H1 (cell line): Measurements from ENCODE around the gene CCDC15. TPM values are rescaled to one million over a fixed set of nuclear protein-coding genes. Genes with fewer than 3 reads are reported as not detected.

Source experiments
- CTCF ChIA-PET: fragments of 300-600 bp; sonication (Branson Sonifier 250); formaldehyde crosslinking; loops from one replicate; lab custom pipeline; 2021; ENCODE audit not compliant: partially characterized antibody; lab: Charles Lee
- POLR2A ChIA-PET: fragments of 300-600 bp; sonication (Branson Sonifier 250); formaldehyde crosslinking; loops from one replicate; lab custom pipeline; 2021; ENCODE audit warnings: inconsistent platforms; ENCODE audit not compliant: partially characterized antibody; lab: Charles Lee
- DNase-seq, 2 experiments: peaks; one replicate each; pipeline versions ENCODE4 v3.0.0 to v3.0.0-alpha.2; 2010 to 2022; ENCODE audit warnings: low spot score in 2 of 2, low read depth in 1 of 2, mixed read lengths in 1 of 2
- FAIRE-seq: peaks from 2 replicates; lab custom pipeline; 2011; peaks lifted over from hg19 to GRCh38; lab: Jason Lieb, UNC
- H2AFZ ChIP-seq: 2 replicates; pipeline ENCODE4 v1.8.1; 2012; ENCODE audit warnings: low read length, inconsistent platforms
- H2AK5ac ChIP-seq: 2 replicates; pipeline ENCODE4 v1.6.1; 2013; ENCODE audit warnings: low read depth, low read length
- H2BK120ac ChIP-seq: replicated peaks from 2 replicates; pipeline ENCODE3; 2013; ENCODE audit warnings: low read depth, low read length, inconsistent platforms
- H2BK12ac ChIP-seq: 2 replicates; pipeline ENCODE4 v1.6.1; 2013; ENCODE audit warnings: low read depth, low read length
- H2BK15ac ChIP-seq: 2 replicates; pipeline ENCODE4 v1.6.1; 2013; ENCODE audit warnings: low read length
- H2BK20ac ChIP-seq: 2 replicates; pipeline ENCODE4 v1.6.1; 2013; ENCODE audit warnings: low read length
- H2BK5ac ChIP-seq: 2 replicates; pipeline ENCODE4 v1.6.1; 2013; ENCODE audit warnings: low read depth, low read length
- H3K14ac ChIP-seq: 2 replicates; pipeline ENCODE4 v1.6.1; 2013; ENCODE audit warnings: inconsistent platforms; ENCODE audit not compliant: insufficient read length
- H3K18ac ChIP-seq: 2 replicates; pipeline ENCODE4 v1.6.1; 2013; ENCODE audit warnings: low read length; ENCODE audit errors: extremely low read depth
- H3K23ac ChIP-seq: 2 replicates; pipeline ENCODE4 v1.6.1; 2013; ENCODE audit warnings: inconsistent platforms; ENCODE audit not compliant: insufficient read length
- H3K23me2 ChIP-seq: 2 replicates; pipeline ENCODE4 v1.6.1; 2013; ENCODE audit warnings: low read depth, low read length
- H3K27ac ChIP-seq: 2 replicates; pipeline ENCODE4 v1.6.1; 2011; ENCODE audit warnings: low read depth, low read length, inconsistent platforms
- H3K27me3 ChIP-seq, 4 experiments: replicated peaks in 1 of 4; 1 replicate in 1 of 4; 2 replicates in 3 of 4; pipeline versions ENCODE4 v1.6.1 to v1.8.1; 2011 to 2013; ENCODE audit warnings: low read length in 3 of 4, mild to moderate bottlenecking in 3 of 4, inconsistent platforms in 2 of 4, mixed read lengths in 2 of 4, moderate library complexity in 1 of 4; ENCODE audit not compliant: control insufficient read depth in 3 of 4, insufficient read depth in 3 of 4; ENCODE audit errors: extremely low read depth in 1 of 4
- H3K36me3 ChIP-seq, 4 experiments: 2 replicates each; pipeline versions ENCODE4 v1.6.1 to v1.8.1; 2011 to 2013; ENCODE audit warnings: mild to moderate bottlenecking in 4 of 4, low read length in 3 of 4, moderate library complexity in 2 of 4, control low read depth in 1 of 4, inconsistent platforms in 1 of 4; ENCODE audit not compliant: insufficient read depth in 4 of 4, control insufficient read depth in 2 of 4
- H3K4ac ChIP-seq: replicated peaks from 2 replicates; pipeline ENCODE3; 2013; ENCODE audit warnings: low read length, low read depth, mixed read lengths, inconsistent platforms; ENCODE audit not compliant: insufficient read length
- H3K4me1 ChIP-seq, 4 experiments: replicated peaks in 1 of 4; 1 replicate in 1 of 4; 2 replicates in 3 of 4; pipeline versions ENCODE4 v1.6.1 to v1.8.1; 2011 to 2013; ENCODE audit warnings: low read length in 3 of 4, inconsistent platforms in 2 of 4, mixed read lengths in 1 of 4; ENCODE audit not compliant: insufficient read depth in 4 of 4, control insufficient read depth in 3 of 4
- H3K4me2 ChIP-seq, 2 experiments: 2 replicates each; pipeline versions ENCODE4 v1.6.1 to v1.8.1; 2011 to 2013; ENCODE audit warnings: low read depth in 2 of 2, low read length in 2 of 2, control low read depth in 1 of 2, inconsistent platforms in 1 of 2, mild to moderate bottlenecking in 1 of 2; ENCODE audit not compliant: insufficient read depth in 1 of 2
- H3K4me3 ChIP-seq, 4 experiments: fragments of 200-600, 300-600 bp in 1 of 4; sonication (generic), shearing (Covaris generic), sonication (Bioruptor Twin) in 1 of 4; 2 replicates each; pipeline versions ENCODE4 v1.5.1 to v1.8.1; 2011 to 2016; ENCODE audit warnings: low read length in 4 of 4, low read depth in 3 of 4, control low read depth in 2 of 4, inconsistent platforms in 2 of 4, mild to moderate bottlenecking in 2 of 4, mixed read lengths in 1 of 4, moderate library complexity in 1 of 4; ENCODE audit not compliant: insufficient read depth in 2 of 4; ENCODE audit errors: extremely low read depth in 1 of 4
- H3K56ac ChIP-seq: replicated peaks from 2 replicates; pipeline ENCODE3; 2013; ENCODE audit warnings: low read depth, mild to moderate bottlenecking, mixed read lengths, low read length, inconsistent platforms; ENCODE audit not compliant: insufficient read length
- H3K79me1 ChIP-seq: 2 replicates; pipeline ENCODE4 v1.6.1; 2013; ENCODE audit warnings: low read depth, low read length, control low read depth
- H3K79me2 ChIP-seq, 2 experiments: 2 replicates each; pipeline versions ENCODE4 v1.6.1 to v1.8.1; 2012 to 2013; ENCODE audit warnings: low read length in 2 of 2, mild to moderate bottlenecking in 2 of 2, inconsistent platforms in 1 of 2; ENCODE audit not compliant: insufficient read depth in 2 of 2, control insufficient read depth in 1 of 2
- H3K9ac ChIP-seq, 4 experiments: replicated peaks in 1 of 4; 1 replicate in 1 of 4; 2 replicates in 3 of 4; pipeline versions ENCODE4 v1.6.1 to v1.8.1; 2011 to 2013; ENCODE audit warnings: low read depth in 3 of 4, low read length in 3 of 4, control low read depth in 2 of 4, mild to moderate bottlenecking in 2 of 4, moderate library complexity in 2 of 4, inconsistent platforms in 1 of 4; ENCODE audit errors: extremely low read depth in 1 of 4
- H3K9me3 ChIP-seq, 2 experiments: 2 replicates each; pipeline versions ENCODE4 v1.6.1 to v1.8.1; 2012 to 2013; ENCODE audit warnings: mild to moderate bottlenecking in 2 of 2, moderate library complexity in 2 of 2, control low read depth in 1 of 2, inconsistent platforms in 1 of 2, low read depth in 1 of 2, low read length in 1 of 2, mixed read lengths in 1 of 2; ENCODE audit not compliant: insufficient read depth in 2 of 2
- H4K20me1 ChIP-seq, 2 experiments: replicated peaks in 1 of 2; 2 replicates each; pipeline versions ENCODE3 to v1.8.1; 2011 to 2013; ENCODE audit warnings: inconsistent platforms in 2 of 2, low read length in 2 of 2, mild to moderate bottlenecking in 1 of 2; ENCODE audit not compliant: insufficient read depth in 2 of 2, control insufficient read depth in 1 of 2
- H4K5ac ChIP-seq: 2 replicates; pipeline ENCODE4 v1.6.1; 2013; ENCODE audit warnings: low read length, low read depth, mixed read lengths, inconsistent platforms; ENCODE audit not compliant: insufficient read length
- H4K8ac ChIP-seq: 2 replicates; pipeline ENCODE4 v1.8.0; 2013; ENCODE audit warnings: mild to moderate bottlenecking, moderate library complexity, low read length, inconsistent platforms; ENCODE audit not compliant: insufficient read depth; ENCODE audit errors: extremely low read depth
- H4K91ac ChIP-seq: replicated peaks from 2 replicates; pipeline ENCODE3; 2013; ENCODE audit warnings: low read length, mixed read lengths, inconsistent platforms; ENCODE audit not compliant: insufficient read length
- SP2 ChIP-seq: IDR thresholded peaks from 2 replicates; pipeline ENCODE4 v1.6.1; 2012; ENCODE audit warnings: mild to moderate bottlenecking, low read length, inconsistent platforms
- SP4 ChIP-seq: IDR thresholded peaks from 2 replicates; pipeline ENCODE4 v1.6.1; 2012; ENCODE audit warnings: low read length, inconsistent platforms
- SRF ChIP-seq: IDR thresholded peaks from 2 replicates; pipeline ENCODE4 v1.6.1; 2011; ENCODE audit warnings: mild to moderate bottlenecking, low read depth, low read length, moderate library complexity
- TAF1 ChIP-seq: IDR thresholded peaks from 2 replicates; pipeline ENCODE4 v1.6.1; 2011; ENCODE audit warnings: mild to moderate bottlenecking, low read depth, low read length
- WGBS, 2 experiments: shearing (Covaris generic) in 1 of 2; methylation state at CpG; one replicate each; pipeline versions ENCODE4 v1.1.6 to v1.1.7; 2013 to 2015; ENCODE audit warnings: low lambda C conversion rate in 2 of 2, mixed read lengths in 2 of 2, inconsistent platforms in 1 of 2, low coverage in 1 of 2, missing lambda C conversion rate in 1 of 2; ENCODE audit not compliant: insufficient replicate concordance in 2 of 2, insufficient coverage in 1 of 2, insufficient read length in 1 of 2; ENCODE audit errors: extremely low coverage in 1 of 2, missing lambda C conversion rate in 1 of 2; 5-methylcytosine and 5-hydroxymethylcytosine counted together
- polyA plus RNA-seq, 7 experiments: library from polyadenylated mRNA; depleted of rRNA in 3 of 7; stranded (reverse) in 5 of 7; unstranded in 2 of 7; fragments of >200 nt in 5 of 7; fragments of 200-250 nt in 2 of 7; gene quantifications; 1 replicate in 5 of 7; 2 replicates in 1 of 7; 4 replicates in 1 of 7; pipeline versions ENCODE4 v1.2.1 to v1.2.3, GENCODE V29; 2011 to 2013; ENCODE audit warnings: missing spikeins in 2 of 7, mixed read lengths in 2 of 7
- total RNA-seq: library from RNA; stranded (reverse); fragmentation: NEBNext Ultra II Directional; extraction: Animal tissue kit (Norgen Biotek cat#: 25700); gene quantifications from 2 replicates; pipeline ENCODE4 v1.2.1, GENCODE V29; 2021

Gene CCDC15
- total and polyA plus RNA-seq, 2 of the 8 experiments (the other 6 are each of a cell fraction or from before 2014, with no cell fraction given), result 1.5 to 3.1 TPM

- H2BK20ac ChIP-seq, result no peak overlapping the region
- H3K18ac ChIP-seq, result no peak overlapping the region
- WGBS, 2 experiments, result 93% methylated on average over 2 of the region's 2 CpGs; no CpG with 5 or more reads in 1 of the 2 experiments
- H2BK12ac ChIP-seq, result no peak overlapping the region
- H3K56ac ChIP-seq, result no peak overlapping the region
- H3K79me2 ChIP-seq, result no peaks in the 10 kb centered on the region
- H3K14ac ChIP-seq, result no peak overlapping the region
- no peak overlapping the region for H3K4ac ChIP-seq
- no peak overlapping the region for H2AFZ ChIP-seq
- ChIA-PET POLR2A (no interaction called here), CTCF (interaction anchor here (0.6 to 1.2 kb wide), 4 partner anchors 14 to 402 kb away, joined by 3 to 4 read pairs (median 4); no protein-coding TSS in a partner anchor)
- no peak overlapping the region for H3K23ac ChIP-seq
- TF ChIP-seq SRF (no peak), SP4 (no peak), TAF1 (no peak), SP2 (no peak)
- no peak overlapping the region for H3K4me2 ChIP-seq
- H4K5ac ChIP-seq, result no peak overlapping the region
- H3K27me3 ChIP-seq, result no peaks in the 10 kb centered on the region
- no peak overlapping the region for H2BK5ac ChIP-seq
- H3K9ac ChIP-seq, result no peak overlapping the region
- no peak overlapping the region for H3K27ac ChIP-seq
- no peak overlapping the region for H4K91ac ChIP-seq
- peaks cover 0 to 2% (median 0%) of the 10 kb centered on the region in 4 experiments; a peak in 1 of 8 replicates for H3K36me3 ChIP-seq
- no peak overlapping the region for H3K4me3 ChIP-seq
- DNase-seq, result no peak
- no peak overlapping the region for H2BK15ac ChIP-seq
- H3K23me2 ChIP-seq, result no peaks in the 10 kb centered on the region
- no peak overlapping the region for H4K8ac ChIP-seq
- no peaks in the 10 kb centered on the region for H4K20me1 ChIP-seq
- no peak overlapping the region for H2AK5ac ChIP-seq
- H3K9me3 ChIP-seq, result no peaks in the 10 kb centered on the region
- FAIRE-seq, result no peak
- no peak overlapping the region for H2BK120ac ChIP-seq
- no peaks in the 10 kb centered on the region for H3K4me1 ChIP-seq
- no peaks in the 10 kb centered on the region for H3K79me1 ChIP-seq
These were observed 24.3 kb downstream of the CCDC15 start for GRCh38 chr11:124978316-124978715.
